B cell (primary cell): ENCODE measurements around the gene TMEM208.

Experiments used
- CTCF ChIP-seq: fragments of 200-600 bp; IDR thresholded peaks from one replicate; pipeline ENCODE4 v1.8.0; 2022; ENCODE audit warnings: antibody characterized with exemption, mild to moderate bottlenecking
- EZH2 ChIP-seq: IDR thresholded peaks from 2 replicates; pipeline ENCODE4 v1.6.1; 2012; ENCODE audit warnings: borderline replicate concordance, low read depth, mild to moderate bottlenecking, moderate library complexity, low read length; ENCODE audit not compliant: insufficient read depth, poor library complexity, severe bottlenecking

DNA sequence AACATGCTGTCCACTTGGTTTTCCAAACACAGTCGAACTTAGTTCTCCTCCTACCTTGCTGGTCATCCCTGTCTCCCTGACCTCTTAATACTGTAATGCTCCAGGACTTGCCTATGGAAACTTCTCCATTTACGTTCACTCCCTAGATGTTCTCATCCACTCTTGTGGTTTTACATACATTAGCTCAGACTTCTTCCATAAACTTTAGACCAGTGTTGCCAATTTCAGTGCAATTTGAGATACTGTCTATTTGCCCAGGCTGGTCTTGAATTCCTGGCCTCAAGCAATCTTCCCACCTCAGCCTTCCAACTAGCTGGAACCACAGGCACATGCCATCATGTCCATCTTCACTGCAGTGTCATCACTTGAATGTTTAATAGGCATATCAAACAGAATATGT, 44.6 kb upstream of the TMEM208 start:
- TF ChIP-seq CTCF (no peak), EZH2 (no peak)
